Stimulated activated CD8-positive, alpha-beta memory T cell treated with anti-CD3 and anti-CD28 coated beads, Interleukin-7, amount 100 ng/mL, for 48 hours (primary cell): Measurements from ENCODE around the gene PLBD1.

Experiments
- DNase-seq, 2 donors: peaks; one replicate each; pipeline ENCODE4 v3.0.0-alpha.2; 2020; ENCODE audit warnings: low read depth in 1 of 2; ENCODE audit errors: extremely low read depth in 1 of 2

The PLBD1 gene

GRCh38 chr12:14570231-14570630 lies 2.5 kb upstream of the PLBD1 start:
- no peak for DNase-seq

GRCh38 chr12:14564336-14564959 lies 3.2 kb downstream of the PLBD1 start:
- no peak for DNase-seq

DNA sequence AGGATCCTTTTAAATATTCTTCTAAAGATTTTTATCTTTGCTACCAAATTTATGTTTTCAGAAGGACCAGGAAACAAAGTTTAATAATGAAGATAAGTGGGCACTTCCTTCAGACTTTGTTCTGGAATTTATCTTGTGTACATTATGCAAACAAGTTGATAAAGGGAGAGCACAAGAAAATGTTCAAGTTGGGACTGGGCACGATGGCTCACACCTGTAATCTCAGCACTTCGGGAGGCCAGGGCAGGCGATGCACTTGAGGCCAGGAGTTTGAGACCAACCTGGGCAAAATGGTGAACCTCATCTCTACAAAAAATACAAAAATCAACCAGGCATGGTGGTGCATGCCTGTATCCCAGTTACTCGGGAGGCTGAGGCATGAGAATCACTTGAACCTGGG lies 4.6 kb downstream of the PLBD1 start:
- DNase-seq: no peak

GRCh38 chr12:14562279-14562678 lies 5.4 kb downstream of the PLBD1 start:
- no peak for DNase-seq

- DNase-seq: no peak
Measured at GRCh38 chr12:14561677-14562238, 5.9 kb downstream of the PLBD1 start.

DNA sequence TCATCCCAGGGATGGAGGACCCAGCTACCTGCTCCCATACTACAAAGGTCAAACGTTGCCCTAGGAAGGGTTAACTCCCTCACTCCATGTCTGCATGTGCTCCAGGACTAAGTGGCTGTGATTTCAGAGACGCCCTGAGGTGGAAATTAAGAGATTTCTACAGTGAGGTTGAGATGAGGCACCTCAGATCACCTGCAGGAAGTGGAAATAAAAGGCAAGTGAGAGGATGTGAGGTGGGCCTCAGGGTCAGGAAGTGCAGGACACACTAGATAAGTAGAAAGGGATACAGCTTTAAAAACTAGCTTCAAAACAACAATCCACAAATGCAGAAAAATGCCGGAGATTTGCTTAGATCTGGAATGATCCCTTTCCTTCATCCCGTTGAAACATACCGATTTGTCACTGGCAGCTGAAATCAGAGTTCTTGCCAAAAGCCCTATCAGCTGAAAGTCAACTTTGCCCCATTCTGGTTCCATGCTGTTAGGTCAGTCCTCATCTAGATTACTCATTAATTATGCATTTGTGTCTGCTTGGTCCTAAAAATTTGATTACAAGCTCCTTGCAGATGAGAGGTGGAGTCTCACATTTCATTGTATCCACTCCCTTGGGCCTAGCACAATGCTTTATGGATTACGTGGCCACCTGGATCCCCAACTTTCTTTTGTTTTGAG lies 6.6 kb downstream of the PLBD1 start:
- no peak for DNase-seq

DNA sequence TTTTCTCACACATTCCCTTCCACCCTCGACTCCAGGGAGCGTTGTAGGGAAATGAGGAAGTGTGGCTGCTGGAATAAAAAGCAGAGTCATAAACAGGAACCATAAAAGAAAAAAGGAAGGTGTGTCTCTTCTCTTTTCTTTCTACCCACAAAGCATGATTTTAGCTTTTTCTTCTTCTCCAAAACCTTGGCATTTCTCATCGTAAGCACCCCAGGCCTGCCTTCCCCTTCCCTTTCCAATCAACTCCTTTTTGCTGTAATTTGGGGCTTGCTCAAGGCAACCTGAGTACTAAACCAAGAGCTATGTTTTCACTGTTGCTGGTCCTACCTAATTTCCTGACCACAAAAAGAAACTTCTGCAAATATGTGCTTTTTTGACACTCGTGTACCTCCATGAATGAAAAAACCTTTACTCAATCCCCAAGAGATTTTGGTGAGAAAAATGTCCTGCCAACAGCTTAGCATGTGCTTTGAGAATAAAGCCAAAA lies 9.2 kb downstream of the PLBD1 start:
- DNase-seq: no peak

DNA sequence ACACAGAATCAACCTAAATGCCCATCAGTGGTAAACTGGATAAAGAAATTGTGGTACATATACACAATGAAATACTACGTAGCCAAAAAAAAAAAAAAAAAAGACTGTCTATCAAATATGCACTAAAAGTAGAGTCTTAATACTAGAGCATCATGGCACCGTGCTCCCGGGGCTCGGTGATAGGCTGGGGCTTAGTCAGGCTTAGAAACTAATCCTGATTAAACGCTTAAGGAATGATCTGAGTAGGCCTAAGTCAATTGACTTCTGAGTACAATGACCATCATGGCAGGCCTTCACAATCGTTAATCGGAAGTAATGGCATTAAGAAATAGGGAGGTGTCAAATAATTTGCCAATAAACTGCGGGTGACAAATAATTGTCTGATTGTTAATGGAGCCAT lies 9.7 kb downstream of the PLBD1 start:
- no peak for DNase-seq

DNA sequence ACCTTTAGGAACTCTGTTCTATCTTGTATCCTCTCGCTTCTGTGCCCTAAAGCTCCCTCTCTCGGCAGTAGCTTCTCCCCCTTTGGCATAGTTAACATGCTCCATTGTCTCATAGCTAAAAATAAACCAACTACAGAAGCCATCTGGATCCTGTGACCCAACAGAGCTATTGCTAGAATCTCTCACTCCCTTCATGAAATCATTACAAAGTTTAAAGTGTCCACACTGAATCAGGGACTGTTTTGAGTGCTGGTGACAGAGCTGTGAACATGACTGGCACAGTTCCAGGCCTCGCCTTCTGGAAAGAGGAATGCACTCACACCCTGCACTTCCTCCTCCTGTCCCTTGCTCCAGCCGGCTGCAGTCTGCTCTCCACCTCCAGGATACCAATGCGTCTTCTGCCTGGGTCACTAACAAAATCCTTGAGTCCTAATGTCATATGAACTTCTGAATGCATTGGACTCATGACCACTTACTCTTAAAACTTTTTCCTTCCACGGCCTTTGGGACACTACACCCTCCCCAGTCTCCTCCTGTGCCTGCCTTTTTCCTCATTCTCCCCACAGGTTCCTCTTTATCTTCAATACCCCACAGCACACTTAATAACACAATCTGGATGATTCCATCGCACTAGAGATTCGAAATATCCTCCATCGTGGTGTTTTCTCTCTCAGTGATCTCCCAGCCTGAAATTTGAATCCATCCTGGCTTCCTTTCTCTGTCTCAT lies 13.2 kb downstream of the PLBD1 start:
- no peak for DNase-seq

- DNase-seq: no peak
Measured at GRCh38 chr12:14548609-14549008, 19.1 kb downstream of the PLBD1 start.

GRCh38 chr12:14547571-14547970 lies 20.1 kb downstream of the PLBD1 start:
- DNase-seq: no peak

- no peak for DNase-seq
Measured at GRCh38 chr12:14545144-14546124, 22.2 kb downstream of the PLBD1 start.

DNA sequence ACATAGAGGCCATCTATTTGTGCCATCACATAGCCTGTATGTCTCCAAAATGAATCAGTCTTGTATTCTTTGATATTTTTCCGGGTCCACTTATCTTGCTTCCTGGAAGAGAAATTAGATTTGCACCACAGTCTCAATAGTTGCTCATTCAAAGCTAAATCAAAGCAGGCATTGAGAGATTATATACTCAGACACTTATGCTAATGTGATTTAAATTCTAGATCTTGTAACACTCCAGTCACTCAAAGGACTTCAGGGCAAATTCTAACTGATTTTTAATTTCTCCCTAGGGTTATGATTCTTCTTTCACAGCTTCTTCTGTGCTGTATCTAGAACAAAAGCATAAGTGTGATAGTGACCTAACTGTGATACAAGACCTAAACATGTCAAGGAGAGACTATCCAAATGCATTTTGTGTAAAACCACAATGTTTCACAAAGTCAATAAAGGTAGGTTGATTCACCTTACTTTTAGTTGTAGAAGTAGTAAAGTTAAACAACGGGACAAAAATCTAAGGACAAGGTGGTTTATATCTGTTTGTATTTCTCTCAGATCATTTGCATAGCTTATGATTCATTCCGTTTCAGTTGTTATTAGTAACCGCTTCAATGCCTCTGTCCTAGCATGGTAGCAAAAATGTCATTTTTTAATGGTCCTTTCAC lies 26.8 kb downstream of the PLBD1 start:
- DNase-seq: no peak

DNA sequence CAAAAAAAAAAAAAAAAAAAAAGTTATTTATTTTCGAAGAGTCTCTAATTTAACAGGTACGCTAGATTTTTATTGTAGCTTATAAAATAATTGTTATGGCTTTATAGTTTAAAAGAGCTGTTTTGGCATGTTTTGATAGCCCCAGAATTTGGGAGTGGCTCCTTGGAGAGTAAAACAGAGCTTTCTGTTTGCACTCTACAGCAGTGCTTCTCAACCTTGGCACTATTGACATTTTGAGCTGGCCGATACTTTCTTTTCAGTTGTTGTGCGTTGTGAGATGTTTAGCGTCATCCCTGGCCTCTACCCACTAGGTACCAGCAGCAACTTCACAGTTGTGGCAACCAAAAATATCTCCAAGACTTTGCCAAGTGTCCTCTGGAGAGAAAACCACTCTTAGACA lies 30.6 kb downstream of the PLBD1 start:
- no peak for DNase-seq

DNA sequence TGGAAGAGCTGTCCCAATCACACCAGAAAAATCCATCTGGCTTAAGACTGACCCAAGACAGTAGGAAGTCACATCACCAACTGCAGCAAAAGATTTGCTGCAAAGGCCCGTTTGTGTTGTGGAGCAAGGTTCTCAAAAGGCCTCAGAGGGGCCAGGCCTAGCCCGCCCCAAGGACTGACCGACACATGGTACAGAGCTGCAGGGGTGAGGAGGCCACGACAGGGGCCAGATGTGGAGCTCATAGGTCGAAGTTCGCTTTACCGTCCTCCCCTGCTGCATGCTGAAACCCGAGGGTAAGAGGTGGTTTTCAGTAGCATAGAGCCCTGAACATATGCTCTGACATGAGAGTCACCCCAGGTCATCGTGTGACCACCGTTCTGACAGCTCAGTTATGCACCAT lies 35.5 kb downstream of the PLBD1 start:
- DNase-seq: no peak

DNA sequence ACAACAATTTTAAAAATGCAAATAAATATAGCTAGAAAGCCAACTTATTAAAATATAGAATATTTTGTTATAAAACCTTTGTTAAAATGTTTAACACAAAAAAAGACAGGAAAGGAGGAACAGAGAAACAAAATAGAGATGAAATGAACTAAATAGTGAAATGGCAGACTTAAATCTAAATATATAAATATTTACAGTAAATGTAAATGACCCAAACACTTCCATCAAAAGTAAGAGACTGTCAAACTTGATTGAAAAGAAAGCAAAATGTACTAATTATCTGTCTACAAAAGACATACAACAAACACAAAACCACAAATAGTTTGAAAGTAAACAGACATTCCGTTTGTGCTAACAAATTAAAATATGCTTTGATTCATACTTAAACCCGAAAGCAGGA lies 41.7 kb downstream of the PLBD1 start:
- no peak for DNase-seq

- no peak for DNase-seq
Measured at GRCh38 chr12:14521822-14522221, 45.9 kb downstream of the PLBD1 start.

DNA sequence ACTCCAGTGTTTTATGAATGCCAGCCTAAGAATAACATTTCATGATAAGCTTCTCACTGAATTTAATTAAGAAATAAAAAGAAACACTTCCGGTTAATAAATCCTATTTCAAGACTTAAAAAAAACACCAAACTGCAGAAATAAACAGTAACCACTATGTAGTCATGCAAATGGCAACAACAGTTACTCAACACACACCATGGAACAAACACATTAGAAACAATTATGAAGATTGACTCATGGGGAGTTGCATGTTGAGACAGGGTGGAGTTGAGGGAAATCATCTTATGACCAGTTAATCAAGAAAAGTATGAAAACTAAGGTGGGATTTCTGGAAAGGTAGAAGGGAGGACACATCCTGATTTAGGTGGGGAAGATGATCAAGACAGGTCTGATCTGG lies 52.7 kb downstream of the PLBD1 start:
- DNase-seq: no peak

DNA sequence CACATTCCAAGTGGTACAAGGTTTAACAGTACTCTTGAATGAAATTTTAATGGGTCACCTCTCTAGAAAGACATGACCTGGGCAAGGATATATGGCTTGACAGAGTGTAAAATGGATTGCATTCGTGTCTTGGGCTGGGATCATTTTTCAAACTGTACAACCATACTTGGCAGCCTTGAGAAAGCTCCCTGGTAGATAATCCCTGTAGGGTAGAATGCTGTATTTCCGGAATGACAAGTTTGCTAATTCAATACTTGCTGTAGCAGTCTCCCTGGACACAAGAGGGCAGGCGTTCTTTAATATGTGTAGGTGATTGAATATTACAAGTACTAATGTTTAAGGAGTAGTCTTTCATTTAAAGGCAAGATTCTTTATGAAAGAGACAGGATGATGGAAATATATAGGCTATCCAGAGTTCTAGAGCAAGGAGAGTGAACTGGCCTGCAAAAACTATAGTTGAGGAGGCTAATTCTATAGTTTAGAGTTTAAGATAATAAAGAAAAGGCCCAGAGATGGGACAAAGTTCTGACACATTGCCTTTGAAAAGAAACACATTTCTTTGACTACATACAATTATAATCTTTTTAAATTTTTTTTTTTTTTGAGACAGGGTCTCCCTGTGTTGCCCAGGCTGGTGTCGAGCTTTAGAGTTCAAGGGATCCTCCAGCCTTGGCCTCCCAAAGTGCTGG lies 53.4 kb downstream of the PLBD1 start:
- DNase-seq: no peak
